ENCODE measurements around the gene HNRNPM.
"Not testable (repeated sequence)": the region's sequence is repeated elsewhere in the genome, so short reads cannot be mapped to it uniquely, and the experiment has no call there.

HNRNPM gene

DNA sequence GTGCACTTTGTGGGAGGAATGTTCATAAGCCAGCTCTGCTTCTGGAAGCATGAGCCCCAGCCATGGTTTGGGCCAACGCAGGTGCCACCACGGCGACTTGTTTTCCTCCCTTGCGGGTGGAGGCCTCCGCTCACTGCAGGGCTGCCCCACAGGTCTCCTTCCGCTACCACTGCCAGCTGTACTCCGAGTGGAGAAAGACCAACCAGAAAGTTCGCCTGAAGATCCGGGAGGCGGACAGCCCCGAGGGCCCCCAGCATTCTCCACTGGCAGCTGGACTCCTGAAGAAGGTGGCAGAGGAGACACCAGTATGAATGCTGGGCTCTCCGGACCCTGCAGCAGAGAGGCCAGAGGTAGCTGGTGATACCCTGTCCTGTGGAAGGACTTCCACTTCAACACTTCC lies 6.5 kb upstream of the HNRNPM start:
- no peak for DNase-seq
- Histone ChIP-seq H3K4me3 (ENCODE audit: low read depth in 1 of 2, low read length in 2 of 2) (no peak overlapping the region), H2AFZ (ENCODE audit: low read depth, low read length) (no peak overlapping the region), H3K27me3 (ENCODE audit: insufficient read depth, low read length, poor library complexity) (no peaks in the 10 kb centered on the region), H3K9ac (ENCODE audit: low read depth, low read length) (no peak overlapping the region), H3K4me2 (ENCODE audit: insufficient read depth, low read length) (no peak overlapping the region), H3K4me1 (ENCODE audit: insufficient read depth, low read length) (no peaks in the 10 kb centered on the region), H4K20me1 (ENCODE audit: insufficient read depth, low read length) (no peaks in the 10 kb centered on the region), H3K36me3 (ENCODE audit: insufficient read depth, low read length) (no peaks in the 10 kb centered on the region), H3K79me2 (ENCODE audit: insufficient read depth, low read length) (no peaks in the 10 kb centered on the region), H3K9me3 (ENCODE audit: insufficient read depth, low read length, severe bottlenecking) (no peaks in the 10 kb centered on the region), H3K27ac (ENCODE audit: low read length) (no peak overlapping the region)
- TF ChIP-seq, protein P1, sequence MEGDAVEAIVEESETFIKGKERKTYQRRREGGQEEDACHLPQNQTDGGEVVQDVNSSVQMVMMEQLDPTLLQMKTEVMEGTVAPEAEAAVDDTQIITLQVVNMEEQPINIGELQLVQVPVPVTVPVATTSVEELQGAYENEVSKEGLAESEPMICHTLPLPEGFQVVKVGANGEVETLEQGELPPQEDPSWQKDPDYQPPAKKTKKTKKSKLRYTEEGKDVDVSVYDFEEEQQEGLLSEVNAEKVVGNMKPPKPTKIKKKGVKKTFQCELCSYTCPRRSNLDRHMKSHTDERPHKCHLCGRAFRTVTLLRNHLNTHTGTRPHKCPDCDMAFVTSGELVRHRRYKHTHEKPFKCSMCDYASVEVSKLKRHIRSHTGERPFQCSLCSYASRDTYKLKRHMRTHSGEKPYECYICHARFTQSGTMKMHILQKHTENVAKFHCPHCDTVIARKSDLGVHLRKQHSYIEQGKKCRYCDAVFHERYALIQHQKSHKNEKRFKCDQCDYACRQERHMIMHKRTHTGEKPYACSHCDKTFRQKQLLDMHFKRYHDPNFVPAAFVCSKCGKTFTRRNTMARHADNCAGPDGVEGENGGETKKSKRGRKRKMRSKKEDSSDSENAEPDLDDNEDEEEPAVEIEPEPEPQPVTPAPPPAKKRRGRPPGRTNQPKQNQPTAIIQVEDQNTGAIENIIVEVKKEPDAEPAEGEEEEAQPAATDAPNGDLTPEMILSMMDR (IDR thresholded peaks at IDR 0.05; ENCODE audit: borderline replicate concordance, extremely low read depth, low read length, poor library complexity, severe bottlenecking): no peak
- ATAC-seq (ENCODE audit: insufficient read depth, low read depth): no peak

DNA sequence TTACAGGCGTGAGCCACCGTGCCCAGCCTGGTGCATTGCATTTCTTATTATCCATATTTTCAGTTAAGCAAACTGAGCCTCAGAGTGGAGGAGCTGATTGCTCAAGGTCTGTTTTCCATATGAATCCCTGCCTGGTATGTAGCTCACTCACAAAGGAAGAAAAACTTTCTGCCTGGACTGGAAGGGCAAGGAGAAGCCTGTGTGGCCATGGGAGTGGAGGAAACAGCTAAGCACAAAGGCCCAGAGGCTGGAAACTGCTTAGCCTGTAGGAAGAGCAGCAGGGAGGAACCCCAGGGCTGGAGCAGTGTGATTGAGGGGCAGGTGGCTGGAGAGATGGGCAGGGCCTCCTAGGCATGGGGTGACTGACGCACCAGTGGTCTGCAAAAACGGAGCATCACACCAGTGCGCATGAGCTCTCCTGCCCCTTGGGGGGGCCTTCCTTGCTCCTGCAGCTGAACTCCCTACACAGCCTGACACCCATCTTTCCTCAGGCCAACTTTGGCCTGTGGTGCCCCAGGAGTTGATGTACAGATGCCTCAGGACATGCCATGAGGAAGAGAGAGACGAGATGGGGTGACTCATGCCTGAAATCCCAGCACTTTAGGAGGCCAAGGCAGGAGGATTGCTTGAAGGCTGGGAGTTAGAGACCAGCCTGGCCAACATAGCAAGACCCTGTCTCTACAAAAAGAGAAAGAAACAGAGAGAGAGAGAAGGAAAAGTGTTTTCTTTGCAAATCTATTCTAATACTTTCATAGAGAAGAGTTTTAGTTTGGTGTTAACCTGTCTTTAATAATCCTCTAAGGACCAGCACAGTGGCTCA lies 2.8 kb upstream of the HNRNPM start:
- H3K9me3 ChIP-seq (ENCODE audit: insufficient read depth, low read length, severe bottlenecking): no peaks in the 10 kb centered on the region
- H3K27ac ChIP-seq (ENCODE audit: low read length): no peak overlapping the region
- no peak overlapping the region for H3K4me2 ChIP-seq (ENCODE audit: insufficient read depth, low read length)
- peaks cover 25% of the 10 kb centered on the region for H3K79me2 ChIP-seq (ENCODE audit: insufficient read depth, low read length)
- DNase-seq (no peak), ATAC-seq (ENCODE audit: insufficient read depth, low read depth) (no peak)
- H3K27me3 ChIP-seq (ENCODE audit: insufficient read depth, low read length, poor library complexity): no peaks in the 10 kb centered on the region
- TF ChIP-seq, protein P1 (IDR thresholded peaks at IDR 0.05; ENCODE audit: borderline replicate concordance, extremely low read depth, low read length, poor library complexity, severe bottlenecking): no peak
- TF ChIP-seq EZH2 (IDR thresholded peaks at IDR 0.05; ENCODE audit: borderline replicate concordance, low read depth, low read length, severe bottlenecking): no peak
- peaks cover 19% of the 10 kb centered on the region for H3K36me3 ChIP-seq (ENCODE audit: insufficient read depth, low read length)
- H3K4me3 ChIP-seq (ENCODE audit: low read depth in 1 of 2, low read length in 2 of 2): no peak overlapping the region
- H3K9ac ChIP-seq (ENCODE audit: low read depth, low read length): no peak overlapping the region
- H4K20me1 ChIP-seq (ENCODE audit: insufficient read depth, low read length): peaks cover 19% of the 10 kb centered on the region
- H2AFZ ChIP-seq (ENCODE audit: low read depth, low read length): no peak overlapping the region
- peaks cover 18% of the 10 kb centered on the region for H3K4me1 ChIP-seq (ENCODE audit: insufficient read depth, low read length)

DNA sequence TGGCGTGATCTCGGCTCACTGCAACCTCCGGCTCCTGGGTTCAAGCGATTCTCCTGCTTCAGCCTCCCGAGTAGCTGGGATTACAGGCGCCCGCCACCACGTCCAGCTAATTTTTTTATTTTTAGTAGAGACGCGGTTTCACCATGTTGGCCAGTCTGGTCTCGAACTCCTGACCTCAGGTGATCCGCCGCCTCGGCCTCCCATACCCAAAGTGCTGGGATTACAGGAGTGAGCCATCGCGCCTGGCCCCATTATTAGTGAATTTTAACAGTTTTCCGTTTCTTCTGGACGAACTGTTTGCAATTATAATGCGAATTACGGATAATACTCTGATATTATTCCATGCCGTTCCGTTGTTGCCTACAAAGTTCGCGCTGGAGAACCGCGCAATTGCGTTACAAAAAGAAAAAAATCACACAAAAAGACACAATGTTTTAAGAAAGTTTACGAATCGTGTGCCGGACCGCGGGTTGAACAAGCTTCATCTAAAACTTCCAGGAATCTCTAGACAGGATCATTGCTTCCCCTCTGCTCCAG lies 567 bp upstream of the HNRNPM start:
- Histone ChIP-seq H3K4me1 (ENCODE audit: insufficient read depth, low read length) (peaks cover 35% of the 10 kb centered on the region), H3K9ac (ENCODE audit: low read depth, low read length) (peak overlapping the region; percentile 98), H3K4me2 (ENCODE audit: insufficient read depth, low read length) (peak overlapping the region; percentile 77), H3K36me3 (ENCODE audit: insufficient read depth, low read length) (peaks cover 35% of the 10 kb centered on the region), H2AFZ (ENCODE audit: low read depth, low read length) (peak overlapping the region; percentile 88), H3K27ac (ENCODE audit: low read length) (peak overlapping the region; percentile 83), H3K4me3 (ENCODE audit: low read depth in 1 of 2, low read length in 2 of 2) (peak overlapping the region; percentile 42 to 76; a peak in 3 of 4 replicates), H4K20me1 (ENCODE audit: insufficient read depth, low read length) (peaks cover 36% of the 10 kb centered on the region), H3K79me2 (ENCODE audit: insufficient read depth, low read length) (peaks cover 48% of the 10 kb centered on the region)
- not testable (repeated sequence) for DNase-seq; ATAC-seq (ENCODE audit: insufficient read depth, low read depth); H3K27me3 ChIP-seq (ENCODE audit: insufficient read depth, low read length, poor library complexity); H3K9me3 ChIP-seq (ENCODE audit: insufficient read depth, low read length, severe bottlenecking)

DNA sequence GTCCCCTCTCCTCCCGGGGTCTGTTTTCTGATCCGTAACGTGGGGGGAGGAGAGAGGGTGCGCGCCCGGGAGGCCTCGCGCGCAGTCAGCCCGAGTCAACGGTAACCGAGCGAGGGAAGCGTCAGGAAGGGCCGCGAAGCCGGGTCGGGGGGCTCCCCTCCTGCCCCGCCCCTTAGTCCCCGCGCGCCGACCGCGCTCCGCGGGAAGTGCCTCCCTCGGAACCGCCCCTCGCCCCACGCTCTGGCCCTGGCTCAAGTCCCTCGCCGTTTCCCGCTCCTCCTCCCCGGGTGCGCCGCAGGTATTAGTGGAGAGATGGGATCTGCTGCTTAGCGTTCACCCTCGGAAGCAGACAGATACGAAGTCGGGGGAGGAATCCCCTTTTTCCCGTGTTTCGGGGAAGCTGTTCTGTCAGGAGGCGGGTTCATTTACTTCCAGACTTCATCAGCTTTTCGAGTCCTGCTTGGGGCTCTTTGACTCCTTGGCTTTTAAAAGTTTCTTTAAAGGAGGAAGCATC lies 770 bp downstream of the HNRNPM start:
- H4K20me1 ChIP-seq (ENCODE audit: insufficient read depth, low read length): peaks cover 47% of the 10 kb centered on the region
- H3K4me2 ChIP-seq (ENCODE audit: insufficient read depth, low read length): peak overlapping the region; percentile 74
- peak overlapping the region; percentile 77; the same call in 1 of the 2 replicates for H2AFZ ChIP-seq (ENCODE audit: low read depth, low read length)
- peak overlapping the region; percentile 90 for H3K27ac ChIP-seq (ENCODE audit: low read length)
- DNase-seq (peak; percentile 62), ATAC-seq (ENCODE audit: insufficient read depth, low read depth) (peak; percentile 45)
- TF ChIP-seq, protein P1 (IDR thresholded peaks at IDR 0.05; ENCODE audit: borderline replicate concordance, extremely low read depth, low read length, poor library complexity, severe bottlenecking): no peak
- no peak for TF ChIP-seq EZH2 (IDR thresholded peaks at IDR 0.05; ENCODE audit: borderline replicate concordance, low read depth, low read length, severe bottlenecking)
- H3K36me3 ChIP-seq (ENCODE audit: insufficient read depth, low read length): peaks cover 45% of the 10 kb centered on the region
- H3K4me1 ChIP-seq (ENCODE audit: insufficient read depth, low read length): peaks cover 44% of the 10 kb centered on the region
- no peaks in the 10 kb centered on the region for H3K27me3 ChIP-seq (ENCODE audit: insufficient read depth, low read length, poor library complexity)
- H3K9me3 ChIP-seq (ENCODE audit: insufficient read depth, low read length, severe bottlenecking): no peaks in the 10 kb centered on the region
- peak overlapping the region; percentile 98 for H3K9ac ChIP-seq (ENCODE audit: low read depth, low read length)
- peaks cover 60% of the 10 kb centered on the region for H3K79me2 ChIP-seq (ENCODE audit: insufficient read depth, low read length)
- peak overlapping the region; percentile 76 to 90 for H3K4me3 ChIP-seq (ENCODE audit: low read depth in 1 of 2, low read length in 2 of 2)
